Activated effector memory CD4-positive, alpha-beta T cell treated with Interleukin-2 at 50 U/mL for 16 hours (primary cell): ENCODE results near the gene VSTM2L.

Experiments used
- DNase-seq: peaks from one replicate; pipeline ENCODE4 v3.0.0-alpha.2; 2020

Gene VSTM2L

DNA sequence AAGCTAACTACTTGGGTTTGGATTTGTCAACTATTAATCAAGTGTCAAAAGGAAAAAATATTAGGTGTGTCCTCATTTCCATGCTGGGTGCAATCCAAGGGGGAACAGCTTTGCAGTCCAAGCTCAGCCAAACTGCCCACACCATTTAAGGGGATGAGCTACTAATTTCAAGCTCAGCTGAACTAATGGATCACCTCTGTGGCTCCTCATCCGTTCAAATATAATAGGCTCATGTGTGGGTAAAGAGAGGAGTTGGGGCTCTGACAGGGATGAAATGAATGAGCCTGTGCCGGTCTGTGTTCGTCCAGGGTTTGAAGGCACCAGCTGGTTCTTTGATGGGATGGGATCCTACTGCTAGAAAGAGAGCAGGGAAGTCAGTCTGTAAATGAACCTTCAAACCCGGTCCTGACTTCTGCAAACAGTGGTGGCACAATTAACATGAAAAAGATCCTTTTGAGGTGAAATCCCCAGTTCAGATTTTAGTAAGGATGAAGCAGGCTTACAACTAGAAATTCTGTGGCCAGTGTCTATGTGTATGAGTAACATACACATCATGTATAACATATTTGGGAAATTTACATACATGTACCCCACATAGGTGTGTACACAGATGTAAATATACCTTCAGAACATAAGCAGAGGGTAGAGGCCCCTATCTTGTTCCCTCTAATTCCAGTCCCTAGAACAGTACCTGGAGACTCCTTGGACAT is 88.4 kb downstream of the VSTM2L start:
- DNase-seq: no peak

DNA sequence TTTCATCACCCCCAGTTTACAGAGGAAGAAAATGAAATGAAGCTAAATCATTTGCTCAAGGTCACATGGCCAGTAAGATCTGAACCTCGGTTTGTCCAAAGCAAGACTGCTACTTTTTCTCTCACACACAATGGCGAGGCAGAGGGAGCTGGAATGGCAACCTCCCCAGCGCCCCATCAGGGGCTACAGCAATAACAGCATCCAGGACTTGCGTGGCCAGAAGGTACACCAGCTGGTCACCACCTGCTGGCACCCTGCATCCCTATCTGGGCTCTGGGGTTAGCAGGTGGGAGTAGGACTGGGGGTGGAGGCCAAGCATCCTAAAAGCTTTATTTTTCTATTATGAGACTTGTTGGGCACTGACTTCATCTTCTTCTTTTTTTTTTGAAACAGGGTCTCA is 89.0 kb downstream of the VSTM2L start:
- DNase-seq: no peak

GRCh38 chr20:37992802-37993409 is 90.0 kb downstream of the VSTM2L start:
- DNase-seq: no peak

DNA sequence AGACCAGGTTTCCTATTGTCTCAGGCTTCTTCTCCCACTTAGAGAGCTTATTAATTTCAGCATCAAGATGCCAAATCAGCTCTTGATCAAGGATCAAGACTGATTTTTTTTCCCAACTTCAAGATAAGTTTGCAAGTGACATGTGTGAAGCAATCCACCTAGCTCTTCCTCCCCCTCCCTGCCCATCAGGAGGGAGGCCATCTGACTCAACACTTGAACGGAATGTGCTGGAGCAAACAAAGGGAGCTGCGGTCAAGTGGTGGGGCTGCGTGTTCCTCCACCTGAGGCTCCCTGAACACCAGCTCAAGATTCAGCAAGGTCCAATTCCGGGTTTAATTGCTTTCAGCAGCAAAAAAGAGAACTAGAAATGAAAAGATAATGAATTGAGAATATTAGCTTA is 91.6 kb downstream of the VSTM2L start:
- DNase-seq: no peak
